T-helper 2 cell treated with Interferon-gamma antibody and Interleukin-4, amounts not matched to agents 100 ng/mL and 5 ng/mL, for 36 hours (primary cell): Measurements from ENCODE around the gene SLC25A39. TPM values are rescaled to one million over a fixed set of nuclear protein-coding genes. Genes with fewer than 3 reads are reported as not detected.

ENCODE experiments used
- intact Hi-C: fragments of 100-400 bp; cut with micrococcal nuclease; formaldehyde crosslinking; loops from one replicate; pipeline ENCODE4 v1.15.1; 2023
- total RNA-seq: library from RNA; stranded (reverse); gene quantifications from 2 replicates; pipeline ENCODE4 v1.2.3, GENCODE V29; 2022

Gene SLC25A39
- total RNA-seq, 1 donor from 2014 or later, result 110 TPM

DNA sequence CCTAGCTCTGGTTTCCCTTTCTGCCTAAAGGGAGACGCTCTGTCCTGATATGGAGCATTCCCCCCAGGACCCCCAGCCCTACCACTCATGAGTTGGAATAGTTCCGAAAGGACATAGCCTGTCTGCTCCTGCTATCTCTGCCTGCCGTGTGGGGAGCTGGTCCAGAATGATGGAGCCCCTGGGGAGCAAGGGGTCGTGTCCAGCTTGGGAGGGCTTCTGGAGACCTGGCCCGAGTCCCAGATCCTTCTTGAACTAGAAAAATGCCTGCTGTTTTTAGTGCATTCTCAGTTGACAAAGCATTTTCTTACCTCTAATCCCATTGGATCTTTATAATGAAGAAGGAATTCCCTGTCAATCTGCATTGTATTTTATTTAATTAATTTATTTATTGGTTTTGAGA is 11.3 kb upstream of the SLC25A39 start:
- intact Hi-C loops, result no loop called here

GRCh38 chr17:44335564-44335963 is 10.9 kb upstream of the SLC25A39 start:
- intact Hi-C loops, result no loop called here

DNA sequence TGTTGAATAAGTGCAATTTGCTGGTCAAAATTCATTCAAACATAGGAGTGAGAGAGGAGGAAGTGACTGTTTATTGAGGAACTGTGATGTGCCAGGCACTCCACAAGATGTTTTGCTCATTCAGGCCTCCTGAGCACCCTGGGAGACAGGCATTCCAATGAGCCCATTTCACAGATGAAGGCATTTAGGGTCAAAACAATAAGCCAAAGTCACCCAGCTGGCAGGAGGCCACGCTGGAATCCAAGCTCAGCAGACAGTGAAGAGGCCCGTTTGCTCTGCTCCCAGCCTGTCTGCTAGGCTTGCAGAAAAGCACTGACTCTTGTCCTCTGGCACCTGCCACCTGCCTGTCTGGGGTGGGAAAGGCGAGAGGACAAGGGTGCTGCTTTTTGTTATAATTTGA is 10.1 kb upstream of the SLC25A39 start:
- intact Hi-C loops, result no loop called here

- intact Hi-C loops, result no loop called here
Observed at GRCh38 chr17:44334315-44334714, 9.7 kb upstream of the SLC25A39 start.

- intact Hi-C loops, result no loop called here
Observed at GRCh38 chr17:44333371-44333770, 8.7 kb upstream of the SLC25A39 start.

DNA sequence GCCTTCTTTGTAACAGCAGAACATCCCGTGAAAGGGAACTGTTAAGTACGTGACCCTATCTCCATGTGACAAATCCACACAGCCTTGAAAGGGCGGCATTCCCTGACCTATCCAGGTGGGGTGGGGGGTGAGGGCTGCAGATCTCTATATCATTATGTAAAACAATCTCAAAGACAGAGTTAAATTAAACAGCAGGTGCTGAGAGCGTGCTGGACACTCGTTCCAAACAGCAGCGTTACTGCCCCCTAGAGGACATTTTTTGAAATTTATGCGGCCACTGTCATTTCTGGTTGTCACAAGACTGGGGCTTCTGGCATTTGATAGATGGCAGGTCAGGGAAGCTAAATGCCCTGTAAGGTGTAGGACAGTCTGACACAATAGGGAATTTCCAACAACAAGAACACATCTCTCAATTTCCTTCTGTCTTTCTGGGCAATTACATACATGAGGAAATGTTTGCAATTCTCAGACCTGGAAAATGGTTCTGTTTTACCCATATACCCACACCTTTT is 6.7 kb upstream of the SLC25A39 start:
- intact Hi-C loops, result loop anchor here (1.0 to 2.0 kb wide), 3 partner anchors 13 to 121 kb away; partner anchors contain the start of gene GRN

DNA sequence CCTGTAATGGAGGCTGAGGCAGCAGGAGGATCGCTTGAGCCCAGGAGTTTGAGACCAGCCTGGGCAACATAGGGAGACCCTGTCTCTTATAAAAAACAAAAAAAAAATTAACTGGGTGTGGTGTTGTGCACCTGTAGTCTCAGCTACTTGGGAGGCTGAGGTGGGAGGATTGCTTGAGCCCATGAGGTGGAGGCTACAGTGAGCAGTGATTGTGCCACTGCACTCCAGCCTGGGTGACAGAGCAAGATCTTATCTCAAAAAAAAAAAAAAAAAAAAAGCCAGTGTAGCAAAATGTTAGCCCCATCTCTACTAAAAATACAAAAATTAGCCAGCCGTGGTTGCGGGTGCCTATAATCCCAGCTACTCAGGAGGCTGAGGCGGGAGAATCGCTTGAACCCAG is 5.6 kb upstream of the SLC25A39 start:
- intact Hi-C loops, result loop anchor here (2.0 kb wide), 1 partner anchor 15 kb away; the partner anchor contains the start of gene GRN

DNA sequence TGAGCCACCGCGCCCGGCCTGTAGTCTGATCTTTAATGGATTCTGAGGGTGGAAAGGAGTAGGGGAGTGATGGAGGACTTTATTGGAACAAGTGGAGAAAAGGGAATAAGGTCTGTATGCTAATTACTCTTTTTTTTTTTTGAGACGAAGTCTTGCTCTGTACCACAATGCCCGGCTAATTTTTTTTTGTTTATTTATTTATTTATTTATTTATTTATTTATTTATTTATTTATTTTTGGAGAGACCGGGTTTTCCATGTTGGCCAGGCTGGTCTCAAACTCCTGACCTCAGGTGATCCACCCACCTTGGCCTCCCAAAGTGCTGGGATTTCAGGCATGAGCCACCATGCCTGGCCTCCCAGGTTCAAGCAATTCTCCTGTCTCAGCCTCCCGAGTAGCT is 4.9 kb upstream of the SLC25A39 start:
- intact Hi-C loops, result loop anchor here (5.0 kb wide), 2 partner anchors 262 to 1652 kb away; partner anchors contain the start of genes LSM12 and PLEKHH3

DNA sequence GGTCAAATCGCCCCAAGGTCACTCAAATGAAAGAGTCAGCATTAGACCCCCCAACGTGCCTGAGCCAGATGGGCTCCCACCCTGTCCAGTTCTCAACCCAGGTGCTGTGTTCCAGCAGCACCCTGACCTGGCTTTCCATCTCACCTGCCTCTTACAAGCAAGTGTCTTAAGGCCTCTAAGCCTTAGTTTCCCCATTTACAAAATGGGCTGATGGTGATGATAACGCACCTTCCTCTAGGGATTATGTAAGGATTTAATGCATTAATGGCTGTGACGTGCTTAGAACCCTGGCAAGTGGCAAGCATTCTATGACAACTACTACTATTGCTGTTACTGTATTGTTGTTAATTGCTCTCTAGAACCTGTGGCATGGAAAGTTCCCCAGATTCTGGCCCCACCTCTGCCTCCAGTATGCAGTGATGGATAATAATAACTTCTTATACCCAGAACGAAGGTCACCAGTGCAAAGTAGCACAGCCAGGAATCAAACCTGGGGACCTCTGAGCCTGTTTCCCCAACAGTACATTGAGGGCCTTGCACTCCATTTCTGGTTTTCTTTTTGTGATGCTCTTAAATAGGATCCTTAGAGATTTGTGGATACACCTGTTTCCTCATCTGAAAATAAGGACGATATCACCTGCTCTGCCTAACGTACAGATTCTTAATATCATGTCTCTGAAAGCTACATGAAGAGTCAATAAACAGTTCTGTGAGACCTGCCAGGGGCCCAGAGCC is 3.3 kb upstream of the SLC25A39 start:
- intact Hi-C loops, result loop anchor here (1.0 to 5.0 kb wide), 3 partner anchors 205 to 1651 kb away; partner anchors contain the start of genes HDAC5, LSM12 and PLEKHH3

DNA sequence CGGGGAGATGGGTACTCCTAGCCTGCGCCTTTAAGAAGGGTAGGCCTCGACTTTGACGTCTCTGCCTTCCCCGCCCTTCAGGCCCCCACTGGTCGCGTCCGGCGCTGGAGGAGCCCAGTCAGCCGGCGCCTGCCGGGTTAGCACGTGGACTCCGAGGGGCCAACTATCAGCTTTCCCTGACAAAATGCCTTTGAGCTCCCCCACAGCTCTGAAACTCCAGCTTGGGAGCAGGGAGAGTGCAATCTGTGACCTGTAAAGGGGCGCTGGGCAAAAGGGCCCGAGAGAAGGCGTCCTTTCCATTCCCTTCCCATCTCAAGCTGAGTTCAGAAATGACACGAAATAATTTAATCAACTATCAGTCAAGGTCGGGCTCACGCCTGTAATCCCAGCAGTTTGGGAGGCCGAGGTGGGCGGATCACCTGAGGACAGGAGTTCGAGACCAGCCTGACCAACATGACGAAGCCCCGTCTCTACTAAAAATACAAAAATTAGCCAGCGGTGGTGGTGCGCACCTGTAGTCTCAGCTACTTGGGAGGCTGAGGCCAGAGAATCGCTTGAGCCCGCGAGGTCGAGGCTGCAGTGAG is 2.3 kb upstream of the SLC25A39 start:
- intact Hi-C loops, result loop anchor here (1.0 to 5.0 kb wide), 3 partner anchors 204 to 1650 kb away; partner anchors contain the start of genes HDAC5, LSM12 and PLEKHH3

- intact Hi-C loops, result loop anchor here (2.0 kb wide), 3 partner anchors 15 to 113 kb away; partner anchors contain the start of genes RUNDC3A and UBTF
Observed at GRCh38 chr17:44324092-44324570, 492 bp downstream of the SLC25A39 start.

GRCh38 chr17:44323359-44324091 is 1.1 kb downstream of the SLC25A39 start:
- intact Hi-C loops, result loop anchor here (2.0 kb wide), 3 partner anchors 15 to 113 kb away; partner anchors contain the start of genes RUNDC3A and UBTF

DNA sequence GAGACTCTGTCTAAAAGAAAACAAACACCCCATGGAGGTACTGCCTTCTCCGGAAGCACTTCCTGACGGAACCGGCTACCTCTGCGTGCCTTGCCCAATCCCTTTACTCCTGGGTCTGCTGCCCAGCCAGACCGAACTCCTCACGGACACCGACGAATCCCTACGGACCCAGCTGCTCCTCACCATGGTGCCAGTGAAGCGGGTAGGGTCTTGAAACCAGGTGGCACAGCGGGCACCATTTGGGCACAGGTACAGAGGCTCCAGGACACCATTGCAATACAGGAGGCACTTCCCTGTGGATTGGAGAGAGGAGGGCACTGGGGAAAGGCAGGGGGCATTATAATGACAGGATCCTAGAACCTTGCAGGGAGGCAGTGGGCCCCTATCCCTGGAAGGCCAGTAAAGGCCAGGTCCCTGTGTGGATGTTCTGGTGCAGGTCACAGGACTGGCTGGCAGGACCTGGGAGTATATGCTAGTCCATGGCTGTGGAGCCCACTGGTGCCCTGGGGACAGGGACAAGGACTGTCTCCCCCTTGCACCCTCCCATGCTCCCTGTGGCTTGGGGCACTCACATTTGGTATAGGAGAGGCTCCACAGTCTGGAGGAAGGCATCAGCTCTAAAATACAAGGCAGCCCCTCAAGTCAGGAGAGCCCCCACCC is 2.3 kb downstream of the SLC25A39 start:
- intact Hi-C loops, result no loop called here

GRCh38 chr17:44321246-44322120 is 3.1 kb downstream of the SLC25A39 start:
- intact Hi-C loops, result no loop called here

DNA sequence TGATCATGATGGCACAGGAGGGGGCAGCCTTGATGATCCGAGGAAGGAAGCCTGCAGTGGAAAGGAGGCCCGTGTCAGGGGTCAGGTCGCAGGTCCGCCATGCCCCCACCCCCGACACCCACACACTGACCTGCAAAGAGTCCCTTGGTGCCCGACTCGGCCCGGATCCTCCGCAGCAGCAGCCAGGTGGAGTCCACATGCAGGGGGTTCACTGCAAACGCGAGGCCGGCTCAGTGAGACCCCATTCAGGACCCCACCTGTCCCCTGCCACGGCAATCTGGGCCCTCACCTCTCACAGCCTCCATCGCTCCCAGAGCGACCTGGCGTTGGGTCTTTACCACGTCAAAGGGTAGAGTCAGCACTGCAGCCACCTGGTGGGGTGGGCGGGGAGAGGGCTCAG is 4.6 kb downstream of the SLC25A39 start:
- intact Hi-C loops, result no loop called here

DNA sequence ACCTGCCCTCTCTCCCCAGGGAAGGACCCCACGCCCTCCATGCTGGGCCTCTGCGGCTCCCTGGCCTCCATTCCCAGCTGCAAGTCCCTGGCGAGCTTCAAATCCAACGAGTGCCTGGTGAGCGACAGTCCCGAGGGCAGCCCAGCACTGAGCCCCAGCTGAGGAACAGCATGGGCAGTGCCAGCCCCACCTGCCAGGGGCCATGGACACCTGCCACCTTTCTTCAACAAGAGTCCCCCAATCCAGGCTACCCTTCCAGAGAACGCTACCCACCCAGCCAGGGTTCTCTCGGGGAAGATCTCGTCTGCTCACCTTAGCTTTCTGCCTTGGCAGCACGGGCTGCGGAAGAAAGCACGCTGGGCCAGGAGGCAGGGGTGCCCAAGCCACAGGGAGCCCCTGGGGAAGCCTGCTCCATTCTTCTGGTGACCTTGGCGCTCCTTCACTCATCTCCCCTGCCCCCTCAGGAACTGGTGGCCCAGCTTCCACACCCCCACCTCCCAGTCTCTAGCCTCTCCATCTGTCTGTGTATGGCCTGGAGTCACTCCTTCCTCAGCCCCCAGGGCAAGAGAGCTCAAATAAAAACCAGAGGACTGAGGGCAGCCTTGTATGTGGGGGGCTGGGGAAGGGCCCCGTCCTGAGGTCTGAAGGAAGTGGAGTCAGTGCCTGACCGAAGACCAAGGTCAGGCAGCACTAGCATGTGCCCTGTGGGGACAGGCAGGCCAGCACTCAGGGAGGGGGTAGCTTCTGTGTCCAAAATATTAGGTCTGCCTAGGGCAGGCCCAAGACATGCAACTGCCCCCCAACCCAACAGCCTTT is 6.3 kb downstream of the SLC25A39 start:
- intact Hi-C loops, result no loop called here

DNA sequence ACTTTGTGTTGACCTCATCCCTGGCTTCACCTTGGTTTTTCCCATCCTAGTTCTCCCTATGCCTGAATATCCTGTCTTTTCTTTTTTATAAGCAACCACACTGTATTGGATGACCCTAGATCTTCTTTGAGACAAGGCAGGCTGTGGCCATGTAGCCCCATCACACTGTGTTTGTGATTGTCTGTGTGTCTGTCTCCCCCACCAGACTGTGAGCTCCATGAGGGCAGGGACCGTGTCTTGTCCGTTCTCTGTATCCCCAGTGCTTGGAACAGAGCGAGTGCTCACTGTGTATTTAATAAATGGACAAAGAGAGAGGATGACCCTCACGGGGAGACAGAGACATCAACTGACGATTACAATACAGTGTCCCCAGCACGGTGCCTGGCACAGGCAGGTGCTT is 7.1 kb downstream of the SLC25A39 start:
- intact Hi-C loops, result no loop called here

- intact Hi-C loops, result no loop called here
Observed at GRCh38 chr17:44315760-44316731, 8.6 kb downstream of the SLC25A39 start.
